Activated naive CD8-positive, alpha-beta T cell treated with anti-CD3 and anti-CD28 coated beads, Interleukin-2, amount 10 ng/mL, durations not matched to agents 7 days and 5 days (primary cell): Measurements from ENCODE around the gene PTPRJ. TPM values are rescaled to one million over a fixed set of nuclear protein-coding genes. Genes with fewer than 3 reads are reported as not detected.

Experiments
- ATAC-seq: fragments of 150-1000 bp; cut with Tn5 transposase; one replicate; pipeline ENCODE4 v1.10.0; 2021; ENCODE audit warnings: low read depth, moderate library complexity
- POLR2A ChIA-PET: fragments of 350-600 bp; sonication (Branson Sonifier 250); formaldehyde crosslinking; loops from one replicate; lab custom pipeline; 2021; ENCODE audit warnings: antibody characterized with exemption; lab: Charles Lee
- DNase-seq: peaks from one replicate; pipeline ENCODE4 v3.0.0; 2021
- H3K27ac Mint-ChIP-seq: one replicate; pipeline ENCODE4 v1.8.0; 2022; ENCODE audit warnings: mild to moderate bottlenecking, mixed read lengths
- H3K27me3 Mint-ChIP-seq: one replicate; pipeline ENCODE4 v1.8.0; 2022; ENCODE audit warnings: mild to moderate bottlenecking, moderate library complexity, mixed read lengths
- H3K36me3 Mint-ChIP-seq: one replicate; pipeline ENCODE4 v1.8.0; 2021; ENCODE audit warnings: mild to moderate bottlenecking, mixed read lengths
- H3K4me1 Mint-ChIP-seq: one replicate; pipeline ENCODE4 v1.8.0; 2021; ENCODE audit warnings: mixed read lengths
- H3K4me3 Mint-ChIP-seq: one replicate; pipeline ENCODE4 v1.8.0; 2022; ENCODE audit warnings: mild to moderate bottlenecking, moderate library complexity, mixed read lengths
- H3K9me3 Mint-ChIP-seq: one replicate; pipeline ENCODE4 v1.8.0; 2021; ENCODE audit warnings: mixed read lengths
- total RNA-seq, 2 experiments: library from RNA; stranded (reverse); gene quantifications; one replicate each; pipeline ENCODE4 v1.2.3, GENCODE V29; 2021

Gene PTPRJ
- total RNA-seq, 2 experiments from 2014 or later: 51.5 to 53.5 TPM

GRCh38 chr11:48005136-48005535 is 24.8 kb downstream of the PTPRJ start:
- H3K4me1 Mint-ChIP-seq: peaks cover 65% of the 10 kb centered on the region

GRCh38 chr11:48005831-48006270 is 25.5 kb downstream of the PTPRJ start:
- Mint-ChIP-seq H3K27me3 (no peaks in the 10 kb centered on the region), H3K9me3 (no peaks in the 10 kb centered on the region), H3K27ac (peak overlapping the region; percentile 98), H3K36me3 (peaks cover 6% of the 10 kb centered on the region), H3K4me3 (peak overlapping the region; percentile 76), H3K4me1 (peaks cover 60% of the 10 kb centered on the region)
- DNase-seq (peak; percentile 45), ATAC-seq (no peak)
- POLR2A ChIA-PET: interaction anchor here (0.8 to 4.3 kb wide), 4 partner anchors 10 to 50 kb away, joined by 3 to 30 read pairs (median 5); no protein-coding TSS in a partner anchor

More at GRCh38 chr11:48005136-48005535, 24.8 kb downstream of the PTPRJ start:
- H3K9me3 Mint-ChIP-seq: no peaks in the 10 kb centered on the region
- POLR2A ChIA-PET: interaction anchor here (0.8 to 4.3 kb wide), 5 partner anchors 10 to 55 kb away, joined by 3 to 30 read pairs (median 6); no protein-coding TSS in a partner anchor
- peaks cover 8% of the 10 kb centered on the region for H3K36me3 Mint-ChIP-seq
- H3K27ac Mint-ChIP-seq: peak overlapping the region; percentile 98
- H3K27me3 Mint-ChIP-seq: no peaks in the 10 kb centered on the region
- peak overlapping the region; percentile 76 for H3K4me3 Mint-ChIP-seq
- DNase-seq: no peak
- ATAC-seq: no peak

DNA sequence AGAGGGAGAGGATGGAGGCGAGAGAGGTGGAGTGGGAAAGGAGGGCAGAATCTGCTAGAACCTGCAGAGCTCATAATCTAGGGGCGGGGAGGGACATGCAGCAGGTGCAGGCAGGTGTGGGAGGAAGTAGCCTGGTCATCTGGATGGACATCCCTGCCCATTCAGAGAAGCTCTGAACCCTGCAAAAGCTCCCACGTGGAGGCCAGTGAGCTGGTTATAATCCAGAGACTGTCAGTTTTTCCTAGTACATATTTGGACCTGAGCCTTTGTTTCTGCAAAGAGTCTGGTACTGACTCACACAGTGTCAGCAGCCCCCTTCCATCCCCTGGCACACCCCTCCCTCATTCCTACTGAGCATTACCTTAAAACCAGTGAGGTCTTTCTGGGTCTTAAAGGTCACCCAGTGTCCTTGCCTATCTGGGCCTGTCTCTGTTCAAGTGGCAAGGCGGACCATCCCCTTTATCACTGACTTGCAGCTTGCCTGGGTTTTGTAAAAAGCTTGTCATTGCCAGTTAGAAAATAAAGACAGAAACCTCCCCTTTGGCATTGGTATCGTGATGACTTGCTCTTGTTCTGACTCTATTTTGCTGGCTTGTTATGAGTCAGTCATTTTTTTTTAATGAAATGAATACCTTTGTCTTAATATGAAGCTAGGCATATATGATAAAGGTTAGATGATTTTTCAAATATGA is 26.1 kb downstream of the PTPRJ start:
- Mint-ChIP-seq H3K9me3 (no peaks in the 10 kb centered on the region), H3K4me3 (peak overlapping the region; percentile 76), H3K36me3 (peaks cover 7% of the 10 kb centered on the region), H3K27ac (peak overlapping the region; percentile 98), H3K27me3 (no peaks in the 10 kb centered on the region), H3K4me1 (peaks cover 60% of the 10 kb centered on the region)
- ATAC-seq (no peak), DNase-seq (no peak)
- POLR2A ChIA-PET: interaction anchor here (0.7 to 4.3 kb wide), 3 partner anchors 9 to 50 kb away, joined by 4 to 30 read pairs (median 7); no protein-coding TSS in a partner anchor

DNA sequence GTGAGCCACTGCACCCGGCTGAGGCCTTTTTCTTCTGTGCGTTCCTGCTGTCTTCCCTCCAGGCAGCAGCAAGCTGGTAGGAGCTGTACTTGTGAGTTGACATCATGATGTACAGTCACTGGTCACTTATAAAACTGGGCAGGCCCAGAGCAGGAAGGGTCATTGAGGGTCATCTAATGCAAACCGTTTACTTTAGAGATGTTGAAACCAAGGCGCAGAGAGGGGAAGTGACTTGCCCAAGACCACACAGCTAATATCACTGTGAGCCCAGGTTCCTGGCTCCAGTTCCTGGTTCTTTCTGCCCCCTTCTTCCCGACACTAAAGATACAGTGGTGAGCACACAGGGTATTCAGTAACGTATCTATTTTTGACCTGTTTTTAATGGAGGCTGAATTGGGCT is 27.3 kb downstream of the PTPRJ start:
- Mint-ChIP-seq H3K9me3 (no peaks in the 10 kb centered on the region), H3K36me3 (peaks cover 7% of the 10 kb centered on the region), H3K4me3 (no peak overlapping the region), H3K4me1 (peaks cover 63% of the 10 kb centered on the region), H3K27ac (peak overlapping the region; percentile 77), H3K27me3 (no peaks in the 10 kb centered on the region)
- DNase-seq (no peak), ATAC-seq (no peak)
- POLR2A ChIA-PET: interaction anchor here (4.3 kb wide), 1 partner anchor 48 kb away, joined by 30 read pairs; no protein-coding TSS in a partner anchor

DNA sequence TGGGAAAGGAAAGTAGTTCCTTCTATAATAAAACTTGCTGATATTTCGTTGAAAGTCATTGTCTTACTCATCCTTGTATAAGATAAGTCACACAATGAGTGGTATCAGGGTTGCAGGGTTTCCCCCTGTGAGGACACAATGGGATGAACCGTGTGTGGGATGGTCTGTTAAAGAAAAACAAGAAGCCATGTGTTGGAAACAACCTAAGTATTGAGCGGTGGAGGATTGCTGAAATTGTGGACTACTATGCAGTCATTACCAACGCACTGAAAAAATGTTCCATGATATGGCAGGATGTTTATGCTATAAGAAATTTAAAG is 28.6 kb downstream of the PTPRJ start:
- POLR2A ChIA-PET: interaction anchor here (1.5 kb wide), 1 partner anchor 47 kb away, joined by 6 read pairs; no protein-coding TSS in a partner anchor
- Mint-ChIP-seq H3K9me3 (no peaks in the 10 kb centered on the region), H3K4me3 (no peak overlapping the region)

GRCh38 chr11:48011102-48011797 is 30.9 kb downstream of the PTPRJ start:
- ATAC-seq: peak; percentile 2
- no peak for DNase-seq
- H3K9me3 Mint-ChIP-seq: no peaks in the 10 kb centered on the region
- peaks cover 72% of the 10 kb centered on the region for H3K4me1 Mint-ChIP-seq
- POLR2A ChIA-PET: interaction anchor here (2.5 to 4.8 kb wide), 2 partner anchors 9 to 44 kb away, joined by 20 to 43 read pairs; no protein-coding TSS in a partner anchor
- H3K36me3 Mint-ChIP-seq: peaks cover 23% of the 10 kb centered on the region
- H3K27me3 Mint-ChIP-seq: no peaks in the 10 kb centered on the region
- peak overlapping the region; percentile 96 for H3K27ac Mint-ChIP-seq
- H3K4me3 Mint-ChIP-seq: peak overlapping the region; percentile 62

More for the DNA sequence above, 28.6 kb downstream of the PTPRJ start:
- peaks cover 76% of the 10 kb centered on the region for H3K4me1 Mint-ChIP-seq
- no peaks in the 10 kb centered on the region for H3K27me3 Mint-ChIP-seq
- peak overlapping the region; percentile 57 for H3K27ac Mint-ChIP-seq
- ATAC-seq (no peak), DNase-seq (no peak)
- H3K36me3 Mint-ChIP-seq: peaks cover 12% of the 10 kb centered on the region

GRCh38 chr11:48011798-48012391 is 31.5 kb downstream of the PTPRJ start:
- no peaks in the 10 kb centered on the region for H3K27me3 Mint-ChIP-seq
- H3K27ac Mint-ChIP-seq: peak overlapping the region; percentile 96
- H3K9me3 Mint-ChIP-seq: no peaks in the 10 kb centered on the region
- peaks cover 71% of the 10 kb centered on the region for H3K4me1 Mint-ChIP-seq
- POLR2A ChIA-PET: interaction anchor here (1.5 to 4.8 kb wide), 5 partner anchors 8 to 44 kb away, joined by 3 to 43 read pairs (median 5); no protein-coding TSS in a partner anchor
- H3K36me3 Mint-ChIP-seq: peaks cover 24% of the 10 kb centered on the region
- DNase-seq: peak; percentile 48
- peak overlapping the region; percentile 62 for H3K4me3 Mint-ChIP-seq
- peak; percentile 66 for ATAC-seq

DNA sequence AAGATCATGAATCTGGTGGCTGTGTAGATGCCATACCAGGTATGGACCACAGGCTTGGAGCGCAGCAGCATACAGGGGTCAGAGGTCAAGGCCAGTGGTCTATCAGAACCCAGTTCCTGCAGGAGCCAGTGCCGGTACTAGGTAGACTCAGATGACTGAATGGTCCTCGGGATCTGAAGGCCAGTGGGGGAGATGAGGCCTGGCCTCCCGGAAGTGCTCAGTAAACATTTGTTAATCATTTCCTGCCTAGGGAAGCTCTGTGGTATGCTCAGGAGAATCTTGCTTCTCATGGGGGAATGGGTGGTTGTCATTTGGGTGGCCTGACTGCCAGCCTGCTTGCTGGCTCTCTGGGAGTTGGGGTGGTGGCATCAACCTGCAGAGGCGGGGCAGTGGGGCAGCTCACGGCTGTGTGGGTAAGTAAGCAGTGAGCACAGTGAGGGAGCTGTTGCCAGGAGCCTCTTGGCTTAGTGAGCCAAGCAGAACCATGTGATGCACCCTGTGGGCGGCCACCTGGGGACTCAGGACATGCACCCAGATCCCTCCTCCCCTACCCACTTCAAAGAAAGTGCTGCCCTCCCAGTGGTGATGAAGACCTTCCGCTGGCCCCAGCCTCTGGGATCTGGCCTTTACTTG is 33.0 kb downstream of the PTPRJ start:
- POLR2A ChIA-PET: interaction anchor here (1.3 to 4.8 kb wide), 8 partner anchors 9 to 44 kb away, joined by 3 to 43 read pairs (median 5); no protein-coding TSS in a partner anchor
- H3K27me3 Mint-ChIP-seq: no peaks in the 10 kb centered on the region
- DNase-seq (peak; percentile 57), ATAC-seq (peak; percentile 41)
- peak overlapping the region; percentile 96 for H3K27ac Mint-ChIP-seq
- H3K4me1 Mint-ChIP-seq: peaks cover 79% of the 10 kb centered on the region
- H3K4me3 Mint-ChIP-seq: peak overlapping the region; percentile 62
- H3K9me3 Mint-ChIP-seq: no peaks in the 10 kb centered on the region
- H3K36me3 Mint-ChIP-seq: peaks cover 20% of the 10 kb centered on the region

DNA sequence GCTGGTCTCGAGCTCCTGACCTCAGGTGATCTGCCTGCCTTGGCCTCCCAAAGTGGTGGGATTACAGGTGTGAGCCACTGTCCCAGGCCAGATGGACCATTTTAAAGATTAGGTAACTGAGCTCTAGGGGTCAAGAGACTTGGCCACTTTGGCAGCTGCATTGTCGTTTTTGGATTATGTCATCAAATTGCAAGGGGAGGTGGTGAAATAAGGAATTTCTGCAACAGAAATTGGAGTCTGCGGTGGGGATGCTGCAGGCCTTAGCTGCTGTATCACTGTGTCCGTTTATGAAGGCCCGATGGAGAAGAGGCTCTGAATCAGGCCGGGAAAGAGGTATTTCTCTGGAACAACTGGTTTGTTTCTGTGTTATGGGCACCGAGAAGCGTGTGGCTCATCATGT is 34.6 kb downstream of the PTPRJ start:
- no peaks in the 10 kb centered on the region for H3K27me3 Mint-ChIP-seq
- H3K36me3 Mint-ChIP-seq: peaks cover 24% of the 10 kb centered on the region
- H3K4me1 Mint-ChIP-seq: peaks cover 75% of the 10 kb centered on the region
- peak overlapping the region; percentile 30 for H3K27ac Mint-ChIP-seq
- POLR2A ChIA-PET: interaction anchor here (1.1 to 1.5 kb wide), 3 partner anchors 9 to 41 kb away, joined by 5 to 7 read pairs (median 7); no protein-coding TSS in a partner anchor
- no peak for DNase-seq
- no peak for ATAC-seq
- no peak overlapping the region for H3K4me3 Mint-ChIP-seq
- H3K9me3 Mint-ChIP-seq: no peaks in the 10 kb centered on the region

DNA sequence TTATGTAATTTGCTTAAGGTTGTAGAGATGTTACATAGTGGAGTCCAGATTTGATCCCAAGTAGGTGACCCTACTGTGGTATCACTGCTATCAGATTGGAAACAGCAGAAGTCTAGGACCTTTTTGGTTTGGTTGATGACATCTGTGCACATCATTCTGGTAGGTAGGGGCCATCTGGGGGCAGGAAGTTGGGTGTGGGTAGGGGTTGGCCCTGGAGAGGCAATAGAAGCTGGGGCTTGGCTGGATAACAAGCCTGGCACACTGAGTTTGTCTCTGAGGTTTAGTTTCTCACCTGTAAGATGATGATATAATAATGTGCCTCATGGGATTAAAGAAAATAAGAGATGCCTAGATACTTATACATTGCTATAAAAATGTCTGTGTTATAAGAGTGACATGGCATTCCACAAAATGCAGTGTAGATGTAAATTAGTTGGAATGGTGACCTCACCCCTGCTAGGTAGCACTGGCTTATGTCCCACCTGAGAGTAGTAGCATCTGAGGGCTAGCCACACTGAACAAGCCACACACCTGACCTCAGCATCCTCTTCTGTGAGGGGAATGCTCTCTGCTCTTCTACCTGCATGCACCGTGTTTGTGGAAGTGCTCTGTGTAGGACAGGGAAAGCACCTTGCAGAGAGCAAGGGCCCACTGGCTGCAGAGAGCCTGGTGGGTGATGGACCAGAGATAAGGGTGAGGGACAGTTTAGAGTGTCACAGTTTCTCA is 36.9 kb downstream of the PTPRJ start:
- Mint-ChIP-seq H3K36me3 (peaks cover 27% of the 10 kb centered on the region), H3K9me3 (no peaks in the 10 kb centered on the region), H3K27me3 (no peaks in the 10 kb centered on the region), H3K27ac (peak overlapping the region; percentile 68), H3K4me3 (peak overlapping the region; percentile 33), H3K4me1 (peaks cover 64% of the 10 kb centered on the region)
- peak; percentile 55 for ATAC-seq
- no peak for DNase-seq
- POLR2A ChIA-PET: interaction anchor here (0.7 to 2.2 kb wide), 5 partner anchors 14 to 78 kb away, joined by 3 to 14 read pairs (median 4); no protein-coding TSS in a partner anchor

GRCh38 chr11:48017831-48018527 is 37.6 kb downstream of the PTPRJ start:
- Mint-ChIP-seq H3K36me3 (peaks cover 33% of the 10 kb centered on the region), H3K4me1 (peaks cover 64% of the 10 kb centered on the region), H3K27me3 (no peaks in the 10 kb centered on the region), H3K9me3 (no peaks in the 10 kb centered on the region), H3K27ac (peak overlapping the region; percentile 68), H3K4me3 (peak overlapping the region; percentile 33)
- DNase-seq (no peak), ATAC-seq (no peak)
- POLR2A ChIA-PET: interaction anchor here (0.7 to 2.2 kb wide), 6 partner anchors 11 to 79 kb away, joined by 3 to 14 read pairs (median 4); no protein-coding TSS in a partner anchor
